ENCODE measurements around the gene IGF2BP2.

GRCh38 chr3:185847506-185847905 lies 22.7 kb upstream of the IGF2BP2 start:
- TF ChIP-seq, protein P1, sequence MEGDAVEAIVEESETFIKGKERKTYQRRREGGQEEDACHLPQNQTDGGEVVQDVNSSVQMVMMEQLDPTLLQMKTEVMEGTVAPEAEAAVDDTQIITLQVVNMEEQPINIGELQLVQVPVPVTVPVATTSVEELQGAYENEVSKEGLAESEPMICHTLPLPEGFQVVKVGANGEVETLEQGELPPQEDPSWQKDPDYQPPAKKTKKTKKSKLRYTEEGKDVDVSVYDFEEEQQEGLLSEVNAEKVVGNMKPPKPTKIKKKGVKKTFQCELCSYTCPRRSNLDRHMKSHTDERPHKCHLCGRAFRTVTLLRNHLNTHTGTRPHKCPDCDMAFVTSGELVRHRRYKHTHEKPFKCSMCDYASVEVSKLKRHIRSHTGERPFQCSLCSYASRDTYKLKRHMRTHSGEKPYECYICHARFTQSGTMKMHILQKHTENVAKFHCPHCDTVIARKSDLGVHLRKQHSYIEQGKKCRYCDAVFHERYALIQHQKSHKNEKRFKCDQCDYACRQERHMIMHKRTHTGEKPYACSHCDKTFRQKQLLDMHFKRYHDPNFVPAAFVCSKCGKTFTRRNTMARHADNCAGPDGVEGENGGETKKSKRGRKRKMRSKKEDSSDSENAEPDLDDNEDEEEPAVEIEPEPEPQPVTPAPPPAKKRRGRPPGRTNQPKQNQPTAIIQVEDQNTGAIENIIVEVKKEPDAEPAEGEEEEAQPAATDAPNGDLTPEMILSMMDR (IDR thresholded peaks at IDR 0.05) = no peak
- no peak for TF ChIP-seq EZH2 (IDR thresholded peaks at IDR 0.05; ENCODE audit: borderline replicate concordance, insufficient read depth, low read depth, low read length, poor library complexity, severe bottlenecking)
